ENCODE measurements around the gene FNDC3B.
"Not testable (repeated sequence)": the region's sequence is repeated elsewhere in the genome, so short reads cannot be mapped to it uniquely, and the experiment has no call there.

The FNDC3B gene
- total RNA-seq = 26.8 to 47.0 reads per million in 2 experiments

DNA sequence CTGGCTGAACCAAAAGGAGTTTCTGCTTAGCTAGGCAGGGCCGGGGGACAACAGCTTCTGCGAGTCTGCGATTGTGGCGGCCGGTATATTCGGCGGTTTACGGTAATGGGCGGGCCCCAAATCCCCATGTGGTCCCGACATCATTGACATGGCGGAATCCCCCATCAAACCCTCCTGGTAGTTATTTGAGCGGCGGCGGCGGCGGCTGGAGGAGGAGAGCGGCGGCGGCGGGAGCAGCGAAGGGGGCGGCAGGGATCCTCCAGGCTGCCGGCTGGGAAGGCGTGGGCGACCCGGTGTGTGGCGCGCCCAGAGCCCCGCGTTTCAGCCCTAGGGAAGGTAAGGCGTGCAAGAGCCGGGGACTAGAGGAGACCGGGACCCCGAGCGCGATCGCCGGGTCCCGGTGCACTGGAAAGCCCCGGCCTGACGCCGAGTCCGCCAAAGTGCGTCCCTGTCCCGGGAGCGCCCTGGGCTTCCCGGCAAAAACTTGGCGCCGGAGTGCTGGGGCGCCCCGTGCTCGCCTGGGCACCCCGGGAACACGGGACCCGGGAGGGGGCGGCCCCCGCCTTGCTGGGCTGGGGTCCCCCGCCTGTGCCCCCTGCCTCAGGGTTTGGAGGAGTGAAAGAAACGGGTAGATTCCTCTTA, at the start of gene FNDC3B:
TSS of gene FNDC3B (plus strand) at position 143 of the 642 bp plus-strand sequence. CDS start 72,902 bp downstream, outside the sequence.
- DNase-seq (ENCODE audit: low read depth) = peak; percentile 86

DNA sequence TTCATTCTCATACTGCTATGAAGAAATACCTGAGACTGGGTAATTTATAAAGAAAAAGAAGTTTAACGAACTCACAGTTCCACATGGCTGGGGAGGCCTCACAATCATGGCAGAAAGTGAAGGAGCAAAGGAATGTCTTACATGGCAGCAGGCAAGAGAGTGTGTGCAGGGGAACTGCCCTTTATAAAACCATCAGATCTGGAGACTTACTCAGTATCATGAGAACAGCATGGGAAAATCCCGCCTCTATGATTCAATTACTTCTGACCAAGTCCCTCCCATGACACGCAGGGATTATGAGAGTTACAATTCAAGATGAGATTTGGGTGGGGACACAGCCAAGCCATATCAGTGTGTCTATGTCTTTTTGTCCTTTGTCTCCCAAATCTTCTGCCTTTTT, 49.1 kb upstream of the FNDC3B start:
- DNase-seq (ENCODE audit: low read depth) = not testable (repeated sequence)

DNA sequence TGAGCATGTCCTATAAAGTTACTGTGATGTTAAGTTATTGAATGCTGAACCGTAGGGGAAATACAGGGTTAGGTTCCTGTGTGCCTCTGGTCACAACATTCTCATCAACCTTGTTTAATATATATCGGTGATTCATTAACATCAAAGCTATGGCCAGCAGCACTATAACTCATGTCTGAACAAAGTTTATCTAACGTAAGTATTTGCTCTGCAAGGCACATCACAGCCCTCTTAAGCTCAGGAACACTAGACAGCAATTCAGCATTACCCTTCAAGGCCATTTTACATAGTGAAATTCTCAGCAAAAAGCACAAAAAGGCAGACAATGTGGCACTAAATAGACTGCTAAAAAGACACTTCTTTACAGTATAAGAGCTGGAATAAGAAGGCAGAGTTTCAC, 48.2 kb upstream of the FNDC3B start:
- no peak for DNase-seq (ENCODE audit: low read depth)

GRCh38 chr3:171994646-171995428, 44.5 kb upstream of the FNDC3B start:
- DNase-seq (ENCODE audit: low read depth) = no peak

GRCh38 chr3:171995486-171995885, 43.9 kb upstream of the FNDC3B start:
- DNase-seq (ENCODE audit: low read depth) = no peak

DNA sequence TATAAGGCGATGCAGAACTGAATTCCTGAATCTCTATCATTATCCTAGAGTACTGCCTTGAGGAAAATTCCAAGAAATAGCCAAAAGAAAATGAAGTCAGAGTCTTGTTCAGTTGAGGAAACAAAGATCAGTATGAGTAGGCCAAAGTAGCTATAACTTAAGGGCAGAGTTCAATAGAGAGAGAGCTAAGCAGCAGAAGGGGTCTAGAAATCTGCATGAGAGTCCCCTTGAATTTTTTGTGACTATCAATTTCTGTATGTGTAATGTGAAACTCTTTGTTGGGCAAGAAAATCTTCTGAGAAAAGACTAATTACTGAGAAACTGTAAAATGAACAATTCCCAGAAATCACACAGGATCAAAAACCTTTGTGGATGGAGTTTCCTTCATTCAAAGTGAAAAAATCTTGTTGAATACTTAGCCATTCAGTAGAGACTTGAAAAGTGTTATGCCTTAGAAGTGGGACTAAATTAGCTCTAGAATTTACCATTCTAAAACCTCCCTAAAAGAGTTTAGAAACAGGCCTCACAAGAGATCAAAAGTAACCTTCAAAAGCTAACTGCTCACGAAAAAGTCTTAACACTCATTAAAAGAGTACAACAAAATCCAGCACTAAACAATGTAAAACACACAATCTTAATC, 43.1 kb upstream of the FNDC3B start:
- no peak for DNase-seq (ENCODE audit: low read depth)

DNA sequence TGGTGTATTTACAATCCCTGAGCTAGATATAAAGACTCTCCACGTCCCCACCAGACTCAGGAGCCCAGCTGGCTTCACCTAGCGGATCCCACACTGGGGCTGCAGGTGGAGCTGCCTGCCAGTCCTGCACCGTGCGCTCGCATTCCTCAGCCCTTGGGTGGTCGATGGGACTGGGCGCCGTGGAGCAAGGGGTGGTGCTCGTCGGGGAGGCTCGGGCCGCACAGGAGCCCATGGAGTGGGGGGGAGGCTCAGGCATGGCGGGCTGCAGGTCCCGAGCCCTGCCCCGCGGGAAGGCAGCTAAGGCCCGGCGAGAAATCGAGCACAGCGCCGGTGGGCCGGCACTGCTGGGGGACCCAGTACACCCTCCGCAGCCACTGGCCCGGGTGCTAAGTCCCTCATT, 40.6 kb upstream of the FNDC3B start:
- DNase-seq (ENCODE audit: low read depth) = not testable (repeated sequence)

DNA sequence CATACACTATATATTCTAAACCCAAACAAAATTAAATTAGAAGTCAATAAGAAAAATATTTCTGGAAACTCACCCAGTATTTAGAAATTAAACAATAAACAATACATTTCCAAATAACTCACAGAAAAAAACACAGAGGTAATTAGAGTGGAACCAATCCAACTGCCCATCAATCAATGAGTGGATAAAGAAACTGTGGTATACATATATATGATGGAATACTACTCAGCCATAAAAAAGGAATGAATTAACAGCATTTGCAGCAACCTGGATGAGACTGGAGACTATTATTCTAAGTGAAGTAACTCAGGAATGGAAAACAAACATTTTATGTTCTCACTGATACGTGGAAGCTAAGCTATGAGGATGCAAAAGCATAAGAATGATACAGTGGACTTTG, 37.8 kb upstream of the FNDC3B start:
- not testable (repeated sequence) for DNase-seq (ENCODE audit: low read depth)

DNA sequence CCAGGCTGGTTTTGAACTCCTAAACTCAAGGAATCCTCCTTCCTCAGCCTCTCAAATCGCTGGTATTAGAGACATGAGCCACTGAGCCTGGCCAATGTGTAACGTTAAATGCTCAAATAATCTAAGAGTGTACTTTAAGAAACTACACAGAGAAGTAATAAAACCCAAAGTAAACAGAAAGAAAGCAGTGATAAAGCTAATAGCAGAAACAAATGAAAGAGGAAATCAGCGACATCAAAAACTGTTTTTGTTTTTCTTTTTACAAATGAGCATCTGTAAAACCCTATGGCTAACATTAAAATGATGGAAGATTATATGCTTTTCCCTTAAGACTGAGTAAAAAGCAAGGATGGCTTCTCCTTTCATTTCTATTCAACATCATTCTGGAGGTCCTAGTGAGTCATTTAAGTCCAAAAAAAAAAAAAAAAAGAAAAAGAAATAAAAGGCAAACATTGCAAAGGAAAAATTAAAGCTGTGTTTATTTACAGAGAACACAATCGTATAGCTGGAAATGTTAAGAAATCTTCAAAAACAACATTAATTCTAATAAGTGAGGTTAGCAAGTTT, 36.8 kb upstream of the FNDC3B start:
- no peak for DNase-seq (ENCODE audit: low read depth)

DNA sequence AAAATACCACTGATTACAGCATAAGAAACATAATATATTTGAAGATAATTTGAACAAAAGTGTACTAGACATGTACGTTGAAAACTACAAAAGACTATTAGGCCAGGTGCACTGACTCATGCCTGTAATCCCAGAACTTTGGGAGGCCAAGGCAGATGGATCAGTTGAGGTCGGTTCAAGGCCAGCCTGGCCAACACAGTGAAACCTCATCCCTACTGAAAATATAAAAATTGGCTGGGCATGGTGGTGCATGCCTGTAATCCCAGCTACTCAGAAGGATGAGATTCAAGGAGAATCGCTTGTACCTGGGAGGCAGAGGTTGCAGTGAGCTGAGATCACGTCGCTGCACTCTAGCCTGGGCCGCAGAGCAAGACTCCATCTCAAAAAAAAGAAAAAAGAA, 36.2 kb upstream of the FNDC3B start:
- DNase-seq (ENCODE audit: low read depth) = no peak

- DNase-seq (ENCODE audit: low read depth) = no peak
Observed at GRCh38 chr3:172007065-172007370, 32.4 kb upstream of the FNDC3B start.

- no peak for DNase-seq (ENCODE audit: low read depth)
Observed at GRCh38 chr3:172009803-172010202, 29.6 kb upstream of the FNDC3B start.

DNA sequence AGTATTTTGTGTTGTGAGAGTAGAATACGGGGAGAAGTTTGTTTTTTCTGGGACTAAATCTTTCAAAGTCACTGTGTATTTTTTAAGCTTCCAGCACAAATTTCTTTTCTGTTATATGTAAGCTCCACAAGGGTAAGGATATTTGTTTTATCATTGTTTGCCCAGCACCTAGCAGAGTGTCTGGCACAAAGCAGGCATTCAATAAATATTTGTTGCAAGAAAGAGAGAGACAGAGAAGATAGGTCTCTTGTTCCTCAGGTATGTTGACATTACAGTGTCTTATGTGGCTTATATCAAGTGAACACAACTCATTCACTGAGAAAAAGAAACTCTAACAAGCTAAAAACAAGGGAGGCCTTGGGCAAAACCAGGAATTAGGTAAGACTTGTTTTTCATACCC, 26.6 kb upstream of the FNDC3B start:
- no peak for DNase-seq (ENCODE audit: low read depth)

DNA sequence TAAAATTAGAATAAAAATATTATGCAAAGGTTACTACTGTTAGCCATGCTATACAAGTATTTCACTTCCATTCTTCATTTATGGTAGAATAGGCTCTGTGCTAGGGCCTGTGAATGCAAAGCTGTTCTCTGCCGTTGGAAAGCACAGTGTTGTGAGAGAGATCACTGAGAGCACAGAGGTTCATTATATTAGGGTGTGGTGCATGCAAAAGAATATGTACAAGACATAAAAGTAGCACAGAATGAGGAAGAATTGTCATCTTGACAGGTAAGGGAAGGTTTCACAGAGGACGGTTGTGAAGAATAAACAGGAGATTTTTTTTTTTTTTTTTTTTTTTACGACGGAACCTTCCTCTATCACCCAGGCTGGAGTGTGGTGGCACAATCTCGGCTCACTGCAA, 25.2 kb upstream of the FNDC3B start:
- DNase-seq (ENCODE audit: low read depth) = no peak

DNA sequence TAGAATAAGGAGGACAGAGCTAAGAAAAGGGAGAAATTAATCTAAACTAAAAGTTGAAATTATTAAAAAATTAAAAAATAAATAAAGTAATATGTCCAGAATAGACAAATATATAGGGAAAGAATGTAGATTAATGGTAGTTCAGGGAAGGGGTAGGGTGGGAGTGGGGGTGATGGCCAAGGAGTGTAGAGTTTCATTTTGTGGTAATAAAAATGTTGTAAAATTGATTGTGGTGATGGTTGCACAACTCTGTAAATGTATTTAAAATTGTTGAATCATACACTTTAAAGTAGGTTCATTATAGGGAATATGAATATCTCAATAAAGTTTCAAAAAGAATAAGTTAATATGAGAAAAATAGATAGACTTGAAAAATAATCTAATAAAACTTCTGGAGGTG, 21.0 kb upstream of the FNDC3B start:
- DNase-seq (ENCODE audit: low read depth) = no peak

GRCh38 chr3:172020763-172021162, 18.6 kb upstream of the FNDC3B start:
- no peak for DNase-seq (ENCODE audit: low read depth)

DNA sequence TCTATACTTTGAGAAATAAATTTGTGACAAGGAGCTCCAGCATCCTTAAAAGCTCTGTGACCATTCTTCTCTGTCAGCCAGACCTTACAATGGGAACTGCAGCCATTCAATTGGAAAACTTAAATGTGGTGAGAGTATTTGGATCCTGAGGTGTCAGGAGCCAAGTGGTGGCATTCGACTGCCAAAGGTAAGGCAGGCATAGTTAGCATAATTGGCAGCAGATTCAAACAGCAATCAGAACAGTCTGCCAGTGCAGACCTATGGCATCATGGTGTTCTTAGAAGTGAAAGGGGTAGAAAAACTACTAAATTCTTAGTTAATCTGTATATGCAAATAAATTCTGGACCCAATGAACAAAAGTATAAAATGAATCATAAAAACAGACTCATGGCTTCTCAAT, 18.2 kb upstream of the FNDC3B start:
- DNase-seq (ENCODE audit: low read depth) = no peak

GRCh38 chr3:172021859-172022258, 17.5 kb upstream of the FNDC3B start:
- DNase-seq (ENCODE audit: low read depth) = no peak

DNA sequence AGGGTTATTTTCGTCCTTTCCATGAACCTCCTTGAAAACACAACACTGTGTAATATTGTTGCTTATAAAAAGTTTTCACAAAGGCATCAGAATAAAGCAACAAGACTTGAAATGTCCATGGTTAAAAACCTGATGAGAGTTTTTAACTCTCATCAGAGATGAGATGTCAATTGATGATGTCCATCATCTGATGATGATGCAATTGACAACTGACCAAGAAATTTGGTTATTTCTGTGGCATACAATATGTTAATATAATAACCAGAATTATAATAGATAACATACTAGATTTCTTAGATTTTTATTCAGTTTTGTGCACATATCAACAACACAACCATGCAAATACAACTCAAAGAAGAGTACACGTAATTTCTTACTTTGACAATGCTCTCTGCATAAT, 15.5 kb upstream of the FNDC3B start:
- DNase-seq (ENCODE audit: low read depth) = no peak

DNA sequence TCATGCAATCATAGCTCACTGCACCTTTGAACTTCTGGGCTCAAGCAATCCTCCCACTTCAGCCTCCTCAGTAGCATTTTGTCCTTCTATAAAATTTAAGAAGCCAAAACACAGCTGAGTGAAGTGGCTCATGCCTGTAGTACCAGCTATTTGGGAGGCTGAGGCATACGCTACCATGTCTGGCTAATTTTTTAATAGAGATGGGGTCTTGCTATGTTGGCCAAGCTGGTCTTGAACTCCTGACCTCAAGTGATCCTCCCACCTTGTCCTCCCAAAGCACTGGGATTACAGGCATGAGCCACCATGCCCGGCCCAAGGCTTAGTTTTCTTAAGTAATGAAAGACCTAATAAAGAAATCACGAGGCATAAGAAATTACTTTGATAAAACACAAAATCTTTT, 14.7 kb upstream of the FNDC3B start:
- DNase-seq (ENCODE audit: low read depth) = no peak

DNA sequence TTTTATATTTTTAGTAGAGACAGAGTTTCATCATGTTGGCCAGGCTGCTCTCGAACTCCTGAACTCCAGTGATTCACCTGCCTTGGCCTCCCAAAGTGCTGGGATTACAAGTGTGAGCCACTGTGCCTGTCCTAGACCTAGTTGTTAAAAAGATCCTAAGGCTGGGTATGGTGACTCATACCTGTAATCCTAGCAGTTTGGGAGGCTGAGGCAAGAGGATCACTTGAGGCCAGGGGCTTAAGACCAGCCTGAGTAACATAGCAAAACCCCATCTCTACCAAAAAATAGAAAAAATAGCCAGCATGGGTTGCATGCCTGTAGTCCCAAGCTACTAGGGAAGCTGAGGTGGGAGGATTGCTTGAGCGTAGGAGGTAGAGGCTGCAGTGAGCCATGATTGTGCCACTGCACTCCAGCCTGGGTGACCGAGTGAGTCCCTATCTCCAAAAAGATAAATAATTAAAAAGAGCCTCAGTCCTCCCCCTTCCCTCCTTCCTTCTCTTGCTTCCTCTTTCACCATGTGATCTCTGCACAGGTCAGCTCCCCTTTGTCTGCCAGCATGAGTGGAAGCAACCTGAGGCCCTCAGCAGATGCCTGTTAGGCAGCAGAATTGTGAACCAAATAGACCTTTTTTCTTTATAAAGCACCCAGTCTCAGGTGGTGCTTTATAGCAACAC, 9.8 kb upstream of the FNDC3B start:
- DNase-seq (ENCODE audit: low read depth) = no peak

- no peak for DNase-seq (ENCODE audit: low read depth)
Observed at GRCh38 chr3:172030181-172030580, 9.2 kb upstream of the FNDC3B start.
